ENCODE measurements around the gene OR6C68. TPM values are rescaled to one million over a fixed set of nuclear protein-coding genes. Genes with fewer than 3 reads are reported as not detected.
"Not testable (repeated sequence)": the region's sequence is repeated elsewhere in the genome, so short reads cannot be mapped to it uniquely, and the experiment has no call there.

OR6C68 gene
- total RNA-seq = not detected in 2 replicates

- no peak within 1 kb of the TSS for H3K4me3 ChIP-seq (ENCODE audit: low read depth, low read length)
- no peak for TF ChIP-seq CTCF (conservative IDR thresholded peaks at IDR 0.05; ENCODE audit: low read depth, low read length)
- no peak for DNase-seq (ENCODE audit: low read depth)
These were observed at the start of gene OR6C68 for GRCh38 chr12:55492078-55492477. OR6C68 (plus strand) TSS chr12:55492378; CDS start chr12:55492378, 0 bp downstream.

- no peak within 1 kb of the TSS for H3K4me3 ChIP-seq (ENCODE audit: low read depth, low read length)
- no peak for TF ChIP-seq CTCF (conservative IDR thresholded peaks at IDR 0.05; ENCODE audit: low read depth, low read length)
- DNase-seq (ENCODE audit: low read depth) = no peak
These were observed 48.4 kb upstream of the OR6C68 start, which contains the start of gene OR6C2 for GRCh38 chr12:55443776-55444175. OR6C2 (plus strand) TSS chr12:55444076; CDS start chr12:55452214, 8,138 bp downstream.

GRCh38 chr12:55445357-55445756 lies 46.8 kb upstream of the OR6C68 start:
- DNase-seq (ENCODE audit: low read depth) = no peak
- TF ChIP-seq CTCF (conservative IDR thresholded peaks at IDR 0.05; ENCODE audit: low read depth, low read length) = no peak
- no peak overlapping the region for H3K4me3 ChIP-seq (ENCODE audit: low read depth, low read length)

GRCh38 chr12:55446326-55446725 lies 45.9 kb upstream of the OR6C68 start:
- no peak for TF ChIP-seq CTCF (conservative IDR thresholded peaks at IDR 0.05; ENCODE audit: low read depth, low read length)
- no peak for DNase-seq (ENCODE audit: low read depth)
- no peak overlapping the region for H3K4me3 ChIP-seq (ENCODE audit: low read depth, low read length)

GRCh38 chr12:55448825-55449224 lies 43.4 kb upstream of the OR6C68 start:
- DNase-seq (ENCODE audit: low read depth) = no peak
- no peak for TF ChIP-seq CTCF (conservative IDR thresholded peaks at IDR 0.05; ENCODE audit: low read depth, low read length)
- H3K4me3 ChIP-seq (ENCODE audit: low read depth, low read length) = no peak overlapping the region

DNA sequence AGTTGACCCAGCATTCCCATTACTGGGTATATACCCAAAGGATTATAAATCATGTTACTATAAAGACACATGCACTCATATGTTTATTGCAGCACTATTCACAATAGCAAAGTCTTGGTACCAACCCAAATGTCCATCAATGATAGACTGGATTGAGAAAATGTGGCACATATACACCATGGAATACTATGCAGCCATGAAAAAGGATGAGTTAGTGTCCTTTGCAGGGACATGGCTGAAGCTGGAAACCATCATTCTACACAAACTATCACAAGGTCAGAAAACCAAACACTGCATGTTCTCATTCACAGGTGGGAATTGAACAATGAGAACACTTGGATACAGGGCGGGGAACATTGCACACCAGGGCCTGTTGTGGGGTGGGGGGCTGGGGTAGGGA lies 27.3 kb upstream of the OR6C68 start:
- not testable (repeated sequence) for H3K4me3 ChIP-seq (ENCODE audit: low read depth, low read length); DNase-seq (ENCODE audit: low read depth)

DNA sequence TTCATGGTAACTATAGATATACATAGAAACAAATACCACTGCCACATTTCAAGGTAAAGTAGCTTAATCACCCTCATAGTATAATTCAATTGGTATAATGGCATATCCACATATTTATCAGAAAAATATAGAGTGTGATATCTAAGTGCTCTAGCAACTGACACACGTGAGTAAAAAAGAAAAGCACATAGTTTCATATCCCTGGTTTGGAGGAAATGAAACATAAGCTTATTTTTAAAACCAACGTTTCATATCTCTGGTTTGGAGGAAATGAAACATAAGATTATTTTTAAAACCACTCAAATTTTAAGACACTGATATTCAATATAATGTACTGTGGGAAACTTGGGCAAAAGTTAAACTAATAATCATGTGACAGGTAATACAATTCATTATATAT lies 24.3 kb upstream of the OR6C68 start:
- no peak for DNase-seq (ENCODE audit: low read depth)
- TF ChIP-seq CTCF (conservative IDR thresholded peaks at IDR 0.05; ENCODE audit: low read depth, low read length) = no peak
- no peak overlapping the region for H3K4me3 ChIP-seq (ENCODE audit: low read depth, low read length)

Measured in epithelial cell of proximal tubule (primary cell).